Left lung (tissue), 10 donors: ENCODE measurements around the gene TTLL12. TPM values are rescaled to one million over a fixed set of nuclear protein-coding genes. Genes with fewer than 3 reads are reported as not detected.
A peak's percentile ranks its signal among the peaks of the same experiment; 100 is the strongest.

Experiments used
- ATAC-seq: fragments of 200-7000 bp; cut with Tn5 transposase; one replicate; pipeline ENCODE4 v1.9.1; 2020; ENCODE audit warnings: moderate library complexity
- DNase-seq, 4 donors: peaks; one replicate each; pipeline ENCODE4 v3.0.0-alpha.2; 2013 to 2020
- H3K27ac ChIP-seq, 2 donors: fragments of 200-600 bp; sonication (generic) in 1 of 2; one replicate each; pipeline versions ENCODE4 v1.5.0 to v1.8.0; 2020 to 2021
- H3K27me3 ChIP-seq, 2 donors: fragments of 200-600 bp; sonication (generic) in 1 of 2; one replicate each; pipeline versions ENCODE4 v1.5.0 to v1.8.0; 2020 to 2021
- H3K36me3 ChIP-seq, 2 donors: fragments of 200-600 bp; sonication (generic) in 1 of 2; one replicate each; pipeline versions ENCODE4 v1.5.0 to v1.8.0; 2020 to 2021
- H3K4me1 ChIP-seq, 2 donors: fragments of 200-600 bp; one replicate each; pipeline ENCODE4 v1.8.0; 2021
- H3K4me3 ChIP-seq, 2 donors: fragments of 200-600 bp; sonication (generic) in 1 of 2; one replicate each; pipeline versions ENCODE4 v1.5.0 to v1.8.0; 2020 to 2021; ENCODE audit warnings: mild to moderate bottlenecking in 1 of 2
- H3K9me3 ChIP-seq, 2 donors: fragments of 200-600 bp; sonication (generic) in 1 of 2; one replicate each; pipeline versions ENCODE4 v1.5.0 to v1.8.0; 2020 to 2021
- intact Hi-C, 2 donors: fragments of 100-400 bp; cut with DNase I; formaldehyde crosslinking; loops; one replicate each; pipeline versions ENCODE4 v1.11.2 to v1.14.2; 2022
- polyA plus RNA-seq, 6 donors: library from polyadenylated mRNA; unstranded; fragments of 120-200 nt; gene quantifications; one replicate each; pipeline ENCODE4 v1.2.1, GENCODE V29; 2013; ENCODE audit not compliant: insufficient read length in 6 of 6
- total RNA-seq, 2 donors: library from RNA; stranded (reverse); fragmentation: NEBNext Ultra II Directional; extraction: Animal tissue kit (Norgen Biotek cat#: 25700); gene quantifications; one replicate each; pipeline ENCODE4 v1.2.1, GENCODE V29; 2021
- TF ChIP-seq, protein P1 (sequence below), 2 donors: fragments of 200-600 bp; sonication (generic) in 1 of 2; IDR thresholded peaks; one replicate each; pipeline versions ENCODE4 v1.5.0 to v1.8.0; 2021; ENCODE audit warnings: antibody characterized with exemption in 2 of 2
- donor health status: DM: no; HTN: yes; CAD: no.
- donor health status: DM: no; HTN: no; CAD: no.

Gene TTLL12
- total and polyA plus RNA-seq, 8 donors: 18.3 to 42.1 (median 22.0) TPM

DNA sequence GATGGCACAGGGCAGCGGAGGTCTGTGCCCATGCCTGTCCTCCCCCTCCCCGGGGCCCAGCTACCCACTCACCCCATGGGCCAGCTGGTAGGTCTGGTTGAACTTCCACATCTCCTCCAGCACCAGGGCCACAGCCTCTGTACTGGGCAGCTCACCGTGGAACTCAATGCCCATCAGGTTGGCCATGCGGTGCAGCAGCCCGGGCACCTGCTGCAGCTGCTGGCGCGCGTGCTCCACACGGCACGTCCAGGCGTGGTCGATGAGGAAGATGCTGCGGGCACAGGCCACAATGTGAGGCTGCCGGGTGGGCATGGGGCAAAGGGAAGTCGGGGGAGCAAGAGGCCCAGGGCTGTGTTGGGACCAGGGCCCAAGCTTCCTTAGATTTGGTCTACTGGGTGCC lies 6.3 kb downstream of the TTLL12 start:
- H3K9me3 ChIP-seq: no peaks in the 10 kb centered on the region
- no peak overlapping the region for H3K4me3 ChIP-seq
- no peak for ATAC-seq
- TF ChIP-seq, protein P1, sequence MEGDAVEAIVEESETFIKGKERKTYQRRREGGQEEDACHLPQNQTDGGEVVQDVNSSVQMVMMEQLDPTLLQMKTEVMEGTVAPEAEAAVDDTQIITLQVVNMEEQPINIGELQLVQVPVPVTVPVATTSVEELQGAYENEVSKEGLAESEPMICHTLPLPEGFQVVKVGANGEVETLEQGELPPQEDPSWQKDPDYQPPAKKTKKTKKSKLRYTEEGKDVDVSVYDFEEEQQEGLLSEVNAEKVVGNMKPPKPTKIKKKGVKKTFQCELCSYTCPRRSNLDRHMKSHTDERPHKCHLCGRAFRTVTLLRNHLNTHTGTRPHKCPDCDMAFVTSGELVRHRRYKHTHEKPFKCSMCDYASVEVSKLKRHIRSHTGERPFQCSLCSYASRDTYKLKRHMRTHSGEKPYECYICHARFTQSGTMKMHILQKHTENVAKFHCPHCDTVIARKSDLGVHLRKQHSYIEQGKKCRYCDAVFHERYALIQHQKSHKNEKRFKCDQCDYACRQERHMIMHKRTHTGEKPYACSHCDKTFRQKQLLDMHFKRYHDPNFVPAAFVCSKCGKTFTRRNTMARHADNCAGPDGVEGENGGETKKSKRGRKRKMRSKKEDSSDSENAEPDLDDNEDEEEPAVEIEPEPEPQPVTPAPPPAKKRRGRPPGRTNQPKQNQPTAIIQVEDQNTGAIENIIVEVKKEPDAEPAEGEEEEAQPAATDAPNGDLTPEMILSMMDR (IDR thresholded peaks at IDR 0.05): no peak
- no peaks in the 10 kb centered on the region for H3K27me3 ChIP-seq
- H3K27ac ChIP-seq: no peak overlapping the region
- peaks cover 0 to 61% of the 10 kb centered on the region in 2 donors for H3K36me3 ChIP-seq
- peaks cover 3 to 20% of the 10 kb centered on the region in 2 donors for H3K4me1 ChIP-seq
- DNase-seq: peak in 1 of 4 donors; percentile 73
- intact Hi-C loops: no loop called here

DNA sequence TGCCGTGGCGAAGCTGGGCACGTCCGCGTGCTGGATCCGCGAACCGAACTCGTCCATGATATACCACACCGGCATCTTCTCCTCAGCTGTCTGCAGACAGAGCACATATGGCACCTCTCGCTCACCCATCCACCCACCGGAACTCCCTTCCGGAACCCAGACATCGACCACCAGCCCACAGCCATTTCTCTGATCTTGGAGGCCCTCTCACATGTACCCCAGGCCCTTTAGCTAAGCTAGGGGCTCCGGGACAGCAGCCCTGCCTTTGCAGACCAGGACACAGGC lies 7.1 kb downstream of the TTLL12 start:
- ATAC-seq: no peak
- Histone ChIP-seq H3K9me3 (no peaks in the 10 kb centered on the region), H3K27ac (no peak overlapping the region), H3K4me3 (no peak overlapping the region), H3K27me3 (no peaks in the 10 kb centered on the region), H3K36me3 (peaks cover 0 to 69% of the 10 kb centered on the region in 2 donors), H3K4me1 (peaks cover 0 to 12% of the 10 kb centered on the region in 2 donors)
- DNase-seq: no peak
- intact Hi-C loops: no loop called here
- TF ChIP-seq, protein P1 (IDR thresholded peaks at IDR 0.05): no peak

DNA sequence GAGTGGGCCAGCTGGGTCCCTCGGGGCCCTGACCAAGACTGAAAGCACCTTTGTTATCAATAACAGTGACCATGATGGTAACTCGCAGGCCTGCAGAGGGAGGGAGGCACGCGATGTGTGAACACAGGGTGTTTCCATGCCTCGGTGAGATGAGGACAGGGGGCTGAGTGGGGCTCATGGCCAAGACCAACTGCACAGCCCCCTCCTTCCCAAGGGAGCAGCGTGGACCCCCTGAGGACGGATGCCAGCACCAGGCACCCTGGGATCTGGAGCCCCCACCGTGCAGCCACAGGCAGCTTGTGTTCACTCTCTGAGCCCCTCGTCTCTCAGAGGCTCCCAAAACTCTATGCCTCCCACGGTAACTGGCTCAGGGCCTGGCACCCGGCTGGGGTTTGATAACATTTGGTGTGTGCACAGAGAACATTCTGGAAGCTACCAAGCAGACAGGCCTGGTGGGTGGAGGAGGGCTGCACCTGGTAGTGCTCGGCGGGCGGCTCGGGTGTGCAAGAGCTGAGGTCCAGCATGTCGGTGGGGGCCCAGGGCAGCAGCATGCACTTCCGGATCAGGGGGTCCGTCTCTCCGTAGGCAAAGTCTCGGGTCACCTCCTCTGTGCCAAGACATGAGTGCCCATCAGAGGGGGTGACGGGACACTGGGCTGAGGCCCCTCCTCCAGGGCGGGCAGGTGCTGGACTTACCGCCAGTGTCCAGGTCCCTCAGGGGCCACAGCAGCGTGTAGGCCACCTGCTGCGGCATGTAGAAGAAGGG lies 7.6 kb downstream of the TTLL12 start:
- Histone ChIP-seq H3K4me1 (peaks cover 0 to 9% of the 10 kb centered on the region in 2 donors), H3K4me3 (no peak overlapping the region), H3K9me3 (no peaks in the 10 kb centered on the region), H3K27me3 (no peaks in the 10 kb centered on the region), H3K27ac (no peak overlapping the region), H3K36me3 (peaks cover 0 to 74% of the 10 kb centered on the region in 2 donors)
- ATAC-seq: no peak
- TF ChIP-seq, protein P1 (IDR thresholded peaks at IDR 0.05): no peak
- DNase-seq: peak in 1 of 4 donors; percentile 70
- intact Hi-C loops: no loop called here

DNA sequence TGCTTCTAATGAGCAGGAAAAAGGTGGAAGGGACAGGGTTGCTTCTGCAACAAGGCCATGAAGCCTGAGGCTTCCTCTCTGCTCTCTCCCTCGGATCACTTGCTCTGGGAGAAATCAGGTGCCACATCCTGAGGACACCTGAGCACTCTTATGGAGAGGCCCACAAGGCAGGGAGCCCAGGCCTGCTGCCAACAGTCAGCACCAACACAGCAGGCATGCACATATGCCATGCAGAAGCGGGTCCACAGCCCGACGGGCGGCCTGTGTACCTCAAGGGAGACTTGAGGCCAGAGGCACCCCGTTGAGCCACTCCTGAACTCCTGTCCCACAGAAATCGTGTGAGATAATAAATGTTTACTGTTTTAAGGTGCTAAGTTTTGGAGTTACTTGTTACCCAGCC lies 9.5 kb downstream of the TTLL12 start:
- Histone ChIP-seq H3K27me3 (no peaks in the 10 kb centered on the region), H3K9me3 (no peaks in the 10 kb centered on the region), H3K4me3 (no peak overlapping the region), H3K27ac (no peak overlapping the region), H3K4me1 (no peaks in the 10 kb centered on the region), H3K36me3 (peaks cover 0 to 88% of the 10 kb centered on the region in 2 donors)
- intact Hi-C loops: no loop called here
- TF ChIP-seq, protein P1 (IDR thresholded peaks at IDR 0.05): no peak
- peak; percentile 59 for ATAC-seq
- peak in 1 of 4 donors; percentile 66 for DNase-seq

DNA sequence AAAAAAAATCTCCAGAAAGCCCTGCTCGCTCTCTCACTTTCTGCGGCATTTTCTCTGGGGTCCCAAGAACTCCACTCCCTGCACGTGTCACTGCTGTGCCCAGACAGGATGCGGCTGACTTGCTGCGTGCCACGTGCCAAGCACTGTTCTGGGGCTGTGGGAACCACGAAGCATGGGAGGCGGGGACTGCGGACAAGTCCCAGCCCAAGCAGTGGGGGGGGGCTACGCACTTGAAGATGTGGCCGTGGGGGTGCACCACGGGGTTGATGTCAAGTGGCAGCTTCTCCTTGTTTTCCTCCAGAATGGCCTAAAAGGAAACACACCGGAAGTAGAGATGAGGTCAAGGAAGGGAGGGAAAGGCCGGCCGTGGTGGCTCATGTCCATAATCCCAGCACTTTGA lies 10.8 kb downstream of the TTLL12 start:
- DNase-seq (peak in 1 of 4 donors; percentile 65), ATAC-seq (no peak)
- H3K4me3 ChIP-seq: no peak overlapping the region
- no peaks in the 10 kb centered on the region for H3K27me3 ChIP-seq
- intact Hi-C loops: no loop called here
- H3K27ac ChIP-seq: no peak overlapping the region
- TF ChIP-seq, protein P1 (IDR thresholded peaks at IDR 0.05): no peak
- no peaks in the 10 kb centered on the region for H3K9me3 ChIP-seq
- H3K36me3 ChIP-seq: peaks cover 0 to 94% of the 10 kb centered on the region in 2 donors
- peaks cover 0 to 3% of the 10 kb centered on the region in 2 donors for H3K4me1 ChIP-seq
